ENCODE results near the gene ACBD6. TPM values are rescaled to one million over a fixed set of nuclear protein-coding genes. Genes with fewer than 3 reads are reported as not detected.

ACBD6 gene
- total and polyA plus RNA-seq, 9 donors: 31.0 to 56.0 (median 42.7) TPM

- no peak overlapping the region for H3K27ac ChIP-seq
- no peak overlapping the region for H3K4me3 ChIP-seq
- H3K36me3 ChIP-seq: no peaks in the 10 kb centered on the region
- WGBS, 3 donors: 80 to 85% (median 84%) methylated on average over 9 of the region's 9 CpGs
- H3K4me1 ChIP-seq (ENCODE audit: insufficient read depth): no peaks in the 10 kb centered on the region
- no peaks in the 10 kb centered on the region for H3K27me3 ChIP-seq
- no peaks in the 10 kb centered on the region for H3K9me3 ChIP-seq
- DNase-seq: no peak
- no peak for TF ChIP-seq EP300 (IDR thresholded peaks at IDR 0.05)
- intact Hi-C loops (cut with DNase I): loop anchor here in 1 of 4 donors (10.0 kb wide), 1 partner anchor 223 kb away; no protein-coding TSS in a partner anchor
These were observed 250.7 kb downstream of the ACBD6 start for GRCh38 chr1:180251526-180252305.

- H3K27me3 ChIP-seq: no peaks in the 10 kb centered on the region
These were observed 251.4 kb downstream of the ACBD6 start for GRCh38 chr1:180250883-180251509.

DNA sequence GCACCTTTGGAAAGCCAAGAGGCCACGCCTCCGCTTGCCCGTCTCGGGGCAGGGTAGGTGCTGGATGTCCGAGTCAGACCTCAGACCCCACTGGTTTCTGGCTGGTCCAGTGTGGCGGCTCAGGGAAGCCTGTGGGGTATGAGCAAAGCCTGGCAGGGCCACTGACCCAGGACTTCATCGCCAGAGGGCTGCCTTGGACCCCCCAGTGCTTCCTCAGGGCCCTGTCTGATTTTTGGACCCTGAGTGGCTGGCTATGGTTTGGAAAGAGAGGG, 251.9 kb downstream of the ACBD6 start:
- no peaks in the 10 kb centered on the region for H3K4me1 ChIP-seq (ENCODE audit: insufficient read depth)
- H3K36me3 ChIP-seq: no peaks in the 10 kb centered on the region
- no peak overlapping the region for H3K4me3 ChIP-seq
- H3K27me3 ChIP-seq: no peaks in the 10 kb centered on the region
- TF ChIP-seq POLR2A (IDR thresholded peaks at IDR 0.05) (no peak), EP300 (IDR thresholded peaks at IDR 0.05) (no peak)
- TF ChIP-seq, protein P1, sequence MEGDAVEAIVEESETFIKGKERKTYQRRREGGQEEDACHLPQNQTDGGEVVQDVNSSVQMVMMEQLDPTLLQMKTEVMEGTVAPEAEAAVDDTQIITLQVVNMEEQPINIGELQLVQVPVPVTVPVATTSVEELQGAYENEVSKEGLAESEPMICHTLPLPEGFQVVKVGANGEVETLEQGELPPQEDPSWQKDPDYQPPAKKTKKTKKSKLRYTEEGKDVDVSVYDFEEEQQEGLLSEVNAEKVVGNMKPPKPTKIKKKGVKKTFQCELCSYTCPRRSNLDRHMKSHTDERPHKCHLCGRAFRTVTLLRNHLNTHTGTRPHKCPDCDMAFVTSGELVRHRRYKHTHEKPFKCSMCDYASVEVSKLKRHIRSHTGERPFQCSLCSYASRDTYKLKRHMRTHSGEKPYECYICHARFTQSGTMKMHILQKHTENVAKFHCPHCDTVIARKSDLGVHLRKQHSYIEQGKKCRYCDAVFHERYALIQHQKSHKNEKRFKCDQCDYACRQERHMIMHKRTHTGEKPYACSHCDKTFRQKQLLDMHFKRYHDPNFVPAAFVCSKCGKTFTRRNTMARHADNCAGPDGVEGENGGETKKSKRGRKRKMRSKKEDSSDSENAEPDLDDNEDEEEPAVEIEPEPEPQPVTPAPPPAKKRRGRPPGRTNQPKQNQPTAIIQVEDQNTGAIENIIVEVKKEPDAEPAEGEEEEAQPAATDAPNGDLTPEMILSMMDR (IDR thresholded peaks at IDR 0.05): no peak
- no peaks in the 10 kb centered on the region for H3K9me3 ChIP-seq
- intact Hi-C loops (cut with DNase I): loop anchor here in 1 of 4 donors (10.0 kb wide), 1 partner anchor 224 kb away; no protein-coding TSS in a partner anchor
- 67 to 92% (median 80%) methylated on average over 7 of the region's 7 CpGs for WGBS, 3 donors
- DNase-seq: no peak
- no peak overlapping the region for H3K27ac ChIP-seq

More at GRCh38 chr1:180250883-180251509, 251.4 kb downstream of the ACBD6 start:
- no peaks in the 10 kb centered on the region for H3K9me3 ChIP-seq
- no peak for TF ChIP-seq POLR2A (IDR thresholded peaks at IDR 0.05)
- no peak for TF ChIP-seq EP300 (IDR thresholded peaks at IDR 0.05)
- TF ChIP-seq, protein P1 (IDR thresholded peaks at IDR 0.05): no peak
- WGBS, 3 donors: 78 to 88% (median 86%) methylated on average over 16 of the region's 16 CpGs
- H3K27ac ChIP-seq: no peak overlapping the region
- H3K4me3 ChIP-seq: no peak overlapping the region
- H3K4me1 ChIP-seq (ENCODE audit: insufficient read depth): no peaks in the 10 kb centered on the region
- DNase-seq: no peak
- no peaks in the 10 kb centered on the region for H3K36me3 ChIP-seq
- intact Hi-C loops (cut with DNase I): loop anchor here in 1 of 4 donors (10.0 kb wide), 1 partner anchor 224 kb away; no protein-coding TSS in a partner anchor

GRCh38 chr1:180249725-180250498, 252.5 kb downstream of the ACBD6 start:
- intact Hi-C loops (cut with DNase I): loop anchor here in 1 of 4 donors (10.0 kb wide), 1 partner anchor 225 kb away; no protein-coding TSS in a partner anchor
- Histone ChIP-seq H3K4me1 (ENCODE audit: insufficient read depth) (no peaks in the 10 kb centered on the region), H3K9me3 (no peaks in the 10 kb centered on the region), H3K27ac (no peak overlapping the region), H3K27me3 (no peaks in the 10 kb centered on the region), H3K36me3 (no peaks in the 10 kb centered on the region), H3K4me3 (no peak overlapping the region)
- no peak for DNase-seq
- 73 to 83% (median 76%) methylated on average over 12 to 13 of the region's 13 CpGs for WGBS, 3 donors
- TF ChIP-seq POLR2A (IDR thresholded peaks at IDR 0.05) (no peak), EP300 (IDR thresholded peaks at IDR 0.05) (no peak)
- TF ChIP-seq, protein P1 (IDR thresholded peaks at IDR 0.05): no peak
